HepG2 (cell line): Measurements from ENCODE around the gene C11orf24. TPM values are rescaled to one million over a fixed set of nuclear protein-coding genes. Genes with fewer than 3 reads are reported as not detected.

ENCODE experiments used
- ZNF337 ChIP-seq: sonication (generic); formaldehyde crosslinking; IDR thresholded peaks from 2 replicates; pipeline ENCODE4 v1.5.1; 2020; ENCODE audit warnings: missing genetic modification reagents, low read depth, mild to moderate bottlenecking, borderline replicate concordance
- ZNF713 ChIP-seq: sonication (generic); formaldehyde crosslinking; IDR thresholded peaks from 2 replicates; pipeline ENCODE4 v1.4.0; 2020; ENCODE audit warnings: mild to moderate bottlenecking, missing genetic modification reagents
- polyA plus RNA-seq, 8 experiments: library from polyadenylated mRNA; depleted of rRNA in 3 of 8; stranded (reverse) in 7 of 8; unstranded in 1 of 8; fragments of >200 nt; fragmentation: Illumina TruSeq in 4 of 8; extraction: Trizol in 4 of 8; gene quantifications; 2 replicates each; pipeline versions ENCODE4 v1.2.1 to v1.2.3, GENCODE V29; 2011 to 2016; ENCODE audit warnings: low read depth in 4 of 8, missing spikeins in 1 of 8, mixed read lengths in 1 of 8; ENCODE audit not compliant: insufficient read depth in 1 of 8
- total RNA-seq, 5 experiments: library from RNA; depleted of rRNA; stranded (reverse); fragments of >200 nt; fragmentation: Illumina TruSeq; extraction: Trizol; gene quantifications; 2 replicates each; pipeline ENCODE4 v1.2.3, GENCODE V29; 2016; ENCODE audit warnings: low read depth in 1 of 5
- TF ChIP-seq, protein P1 (sequence below): sonication (generic); formaldehyde crosslinking; IDR thresholded peaks from 2 replicates; pipeline ENCODE4 v1.4.0; 2020; ENCODE audit warnings: mild to moderate bottlenecking, missing genetic modification reagents
- TF ChIP-seq, protein P2 (sequence below): sonication (generic); formaldehyde crosslinking; IDR thresholded peaks from 2 replicates; pipeline ENCODE4 v1.5.1; 2020; ENCODE audit warnings: missing genetic modification reagents, mild to moderate bottlenecking, borderline replicate concordance
- TF ChIP-seq, protein P3 (sequence below): sonication (generic); formaldehyde crosslinking; IDR thresholded peaks from 2 replicates; pipeline ENCODE4 v1.4.0; 2020; ENCODE audit warnings: low read depth, missing genetic modification reagents
- TF ChIP-seq, protein P4 (sequence below): sonication (generic); formaldehyde crosslinking; IDR thresholded peaks from 2 replicates; pipeline ENCODE4 v1.4.0; 2020; ENCODE audit warnings: missing genetic modification reagents, borderline replicate concordance

Gene C11orf24
- total and polyA plus RNA-seq, 2 of the 13 experiments (the other 11 are each of a cell fraction or from before 2014, with no cell fraction given): 52.9 to 55.5 TPM

DNA sequence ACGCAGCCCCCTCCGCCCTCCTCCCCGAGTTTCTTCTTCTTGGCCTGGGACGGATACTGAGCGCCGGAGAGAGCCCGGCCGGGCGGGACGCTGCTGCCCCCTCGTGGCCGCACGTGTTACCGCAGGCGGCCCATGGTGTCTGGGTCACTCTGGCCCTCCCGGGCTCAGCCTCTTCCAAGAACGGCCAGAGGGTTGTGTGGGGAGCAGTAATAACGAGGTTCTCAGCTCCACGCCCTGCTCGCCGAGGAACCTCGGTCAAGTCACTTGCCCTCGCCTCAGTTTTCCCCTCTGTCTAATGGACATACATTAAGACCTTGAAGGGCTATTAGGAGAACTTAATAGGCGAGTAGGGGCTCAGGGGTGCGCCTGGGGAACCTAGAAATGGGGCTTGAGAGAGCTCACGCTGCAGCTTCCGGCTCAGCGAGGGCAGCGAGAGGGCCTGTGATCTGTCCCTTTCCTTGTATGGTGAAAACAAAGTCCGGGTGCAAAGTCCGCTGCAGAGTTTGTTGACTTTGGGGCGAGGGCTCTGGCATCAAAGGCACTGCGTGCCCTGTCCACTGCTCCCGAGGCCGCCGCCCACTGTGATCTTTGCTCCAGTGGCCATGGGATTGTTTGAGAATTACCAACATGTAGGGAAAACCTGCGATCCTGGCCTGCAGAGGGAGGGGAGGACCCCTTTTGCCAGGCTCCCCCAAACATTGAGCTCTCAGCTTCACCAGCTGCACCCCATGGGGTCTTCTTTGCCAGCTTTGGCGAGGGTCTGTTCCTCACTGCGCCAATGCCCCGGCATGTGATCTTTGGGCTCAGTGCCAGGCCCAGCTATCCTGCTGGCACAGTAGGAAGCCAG is 26.3 kb upstream of the C11orf24 start (continued):
- TF ChIP-seq, protein P1, sequence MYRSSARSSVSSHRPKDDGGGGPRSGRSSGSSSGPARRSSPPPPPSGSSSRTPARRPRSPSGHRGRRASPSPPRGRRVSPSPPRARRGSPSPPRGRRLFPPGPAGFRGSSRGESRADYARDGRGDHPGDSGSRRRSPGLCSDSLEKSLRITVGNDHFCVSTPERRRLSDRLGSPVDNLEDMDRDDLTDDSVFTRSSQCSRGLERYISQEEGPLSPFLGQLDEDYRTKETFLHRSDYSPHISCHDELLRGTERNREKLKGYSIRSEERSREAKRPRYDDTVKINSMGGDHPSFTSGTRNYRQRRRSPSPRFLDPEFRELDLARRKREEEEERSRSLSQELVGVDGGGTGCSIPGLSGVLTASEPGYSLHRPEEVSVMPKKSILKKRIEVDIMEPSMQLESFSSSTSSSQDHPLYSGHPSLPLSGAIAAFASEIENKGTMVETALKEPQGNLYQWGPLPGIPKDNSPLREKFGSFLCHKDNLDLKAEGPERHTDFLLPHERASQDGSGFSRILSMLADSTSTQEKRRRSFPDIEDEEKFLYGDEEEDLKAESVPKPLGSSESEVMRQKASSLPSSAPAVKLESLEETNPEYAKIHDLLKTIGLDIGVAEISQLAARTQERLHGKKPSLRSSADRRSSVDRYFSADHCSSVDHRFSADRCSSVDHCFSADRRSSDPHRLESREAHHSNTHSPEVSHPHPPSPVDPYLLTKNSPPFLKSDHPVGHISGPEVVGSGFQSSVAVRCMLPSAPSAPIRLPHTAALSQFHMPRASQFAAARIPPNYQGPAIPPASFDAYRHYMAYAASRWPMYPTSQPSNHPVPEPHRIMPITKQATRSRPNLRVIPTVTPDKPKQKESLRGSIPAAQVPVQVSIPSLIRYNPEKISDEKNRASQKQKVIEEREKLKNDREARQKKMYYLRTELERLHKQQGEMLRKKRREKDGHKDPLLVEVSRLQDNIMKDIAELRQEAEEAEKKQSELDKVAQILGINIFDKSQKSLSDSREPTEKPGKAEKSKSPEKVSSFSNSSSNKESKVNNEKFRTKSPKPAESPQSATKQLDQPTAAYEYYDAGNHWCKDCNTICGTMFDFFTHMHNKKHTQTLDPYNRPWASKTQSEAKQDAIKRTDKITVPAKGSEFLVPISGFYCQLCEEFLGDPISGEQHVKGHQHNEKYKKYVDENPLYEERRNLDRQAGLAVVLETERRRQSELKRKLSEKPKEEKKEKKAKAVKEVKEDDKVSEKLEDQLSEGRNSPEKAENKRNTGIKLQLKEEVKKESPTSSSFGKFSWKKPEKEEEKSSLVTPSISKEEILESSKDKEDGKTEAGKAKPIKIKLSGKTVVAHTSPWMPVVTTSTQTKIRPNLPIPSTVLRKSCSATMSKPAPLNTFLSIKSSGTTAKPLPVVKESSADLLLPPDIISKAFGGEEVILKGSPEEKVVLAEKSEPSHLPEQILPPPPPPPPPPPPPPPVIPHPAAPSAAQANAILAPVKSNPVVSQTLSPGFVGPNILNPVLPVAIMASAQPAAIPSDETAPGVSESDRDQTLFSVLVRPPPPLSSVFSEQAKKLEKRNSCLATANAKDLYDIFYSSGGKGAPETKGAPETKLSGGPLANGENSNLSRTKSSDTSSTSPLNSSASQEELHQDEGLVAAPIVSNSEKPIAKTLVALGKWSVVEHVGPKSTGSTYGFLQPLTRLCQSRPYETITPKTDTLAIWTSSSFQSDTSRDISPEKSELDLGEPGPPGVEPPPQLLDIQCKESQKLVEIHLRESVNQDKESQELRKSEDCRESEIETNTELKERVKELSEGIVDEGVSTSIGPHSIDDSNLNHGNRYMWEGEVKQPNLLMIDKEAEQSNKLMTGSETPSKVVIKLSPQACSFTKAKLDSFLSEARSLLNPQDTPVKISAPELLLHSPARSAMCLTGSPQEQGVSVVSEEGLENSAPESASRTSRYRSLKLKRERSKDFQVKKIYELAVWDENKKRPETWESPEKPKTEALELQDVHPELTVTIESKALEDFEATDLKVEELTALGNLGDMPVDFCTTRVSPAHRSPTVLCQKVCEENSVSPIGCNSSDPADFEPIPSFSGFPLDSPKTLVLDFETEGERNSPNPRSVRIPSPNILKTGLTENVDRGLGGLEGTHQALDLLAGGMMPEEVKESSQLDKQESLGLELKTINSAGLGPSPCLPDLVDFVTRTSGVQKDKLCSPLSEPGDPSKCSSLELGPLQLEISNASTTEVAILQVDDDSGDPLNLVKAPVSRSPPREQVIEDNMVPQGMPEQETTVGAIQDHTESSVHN (CRISPR knock-in tag): peak; percentile 60
- peak; percentile 89 for TF ChIP-seq ZNF337
- TF ChIP-seq, protein P2, sequence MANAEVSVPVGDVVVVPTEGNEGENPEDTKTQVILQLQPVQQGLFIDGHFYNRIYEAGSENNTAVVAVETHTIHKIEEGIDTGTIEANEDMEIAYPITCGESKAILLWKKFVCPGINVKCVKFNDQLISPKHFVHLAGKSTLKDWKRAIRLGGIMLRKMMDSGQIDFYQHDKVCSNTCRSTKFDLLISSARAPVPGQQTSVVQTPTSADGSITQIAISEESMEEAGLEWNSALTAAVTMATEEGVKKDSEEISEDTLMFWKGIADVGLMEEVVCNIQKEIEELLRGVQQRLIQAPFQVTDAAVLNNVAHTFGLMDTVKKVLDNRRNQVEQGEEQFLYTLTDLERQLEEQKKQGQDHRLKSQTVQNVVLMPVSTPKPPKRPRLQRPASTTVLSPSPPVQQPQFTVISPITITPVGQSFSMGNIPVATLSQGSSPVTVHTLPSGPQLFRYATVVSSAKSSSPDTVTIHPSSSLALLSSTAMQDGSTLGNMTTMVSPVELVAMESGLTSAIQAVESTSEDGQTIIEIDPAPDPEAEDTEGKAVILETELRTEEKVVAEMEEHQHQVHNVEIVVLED: peak; percentile 70; the same call in 1 of the 2 replicates
- TF ChIP-seq, protein P3, sequence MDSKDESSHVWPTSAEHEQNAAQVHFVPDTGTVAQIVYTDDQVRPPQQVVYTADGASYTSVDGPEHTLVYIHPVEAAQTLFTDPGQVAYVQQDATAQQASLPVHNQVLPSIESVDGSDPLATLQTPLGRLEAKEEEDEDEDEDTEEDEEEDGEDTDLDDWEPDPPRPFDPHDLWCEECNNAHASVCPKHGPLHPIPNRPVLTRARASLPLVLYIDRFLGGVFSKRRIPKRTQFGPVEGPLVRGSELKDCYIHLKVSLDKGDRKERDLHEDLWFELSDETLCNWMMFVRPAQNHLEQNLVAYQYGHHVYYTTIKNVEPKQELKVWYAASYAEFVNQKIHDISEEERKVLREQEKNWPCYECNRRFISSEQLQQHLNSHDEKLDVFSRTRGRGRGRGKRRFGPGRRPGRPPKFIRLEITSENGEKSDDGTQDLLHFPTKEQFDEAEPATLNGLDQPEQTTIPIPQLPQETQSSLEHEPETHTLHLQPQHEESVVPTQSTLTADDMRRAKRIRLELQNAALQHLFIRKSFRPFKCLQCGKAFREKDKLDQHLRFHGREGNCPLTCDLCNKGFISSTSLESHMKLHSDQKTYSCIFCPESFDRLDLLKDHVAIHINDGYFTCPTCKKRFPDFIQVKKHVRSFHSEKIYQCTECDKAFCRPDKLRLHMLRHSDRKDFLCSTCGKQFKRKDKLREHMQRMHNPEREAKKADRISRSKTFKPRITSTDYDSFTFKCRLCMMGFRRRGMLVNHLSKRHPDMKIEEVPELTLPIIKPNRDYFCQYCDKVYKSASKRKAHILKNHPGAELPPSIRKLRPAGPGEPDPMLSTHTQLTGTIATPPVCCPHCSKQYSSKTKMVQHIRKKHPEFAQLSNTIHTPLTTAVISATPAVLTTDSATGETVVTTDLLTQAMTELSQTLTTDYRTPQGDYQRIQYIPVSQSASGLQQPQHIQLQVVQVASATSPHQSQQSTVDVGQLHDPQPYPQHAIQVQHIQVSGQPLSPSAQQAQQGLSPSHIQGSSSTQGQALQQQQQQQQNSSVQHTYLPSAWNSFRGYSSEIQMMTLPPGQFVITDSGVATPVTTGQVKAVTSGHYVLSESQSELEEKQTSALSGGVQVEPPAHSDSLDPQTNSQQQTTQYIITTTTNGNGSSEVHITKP (CRISPR knock-in tag): no peak
- TF ChIP-seq, protein P4, sequence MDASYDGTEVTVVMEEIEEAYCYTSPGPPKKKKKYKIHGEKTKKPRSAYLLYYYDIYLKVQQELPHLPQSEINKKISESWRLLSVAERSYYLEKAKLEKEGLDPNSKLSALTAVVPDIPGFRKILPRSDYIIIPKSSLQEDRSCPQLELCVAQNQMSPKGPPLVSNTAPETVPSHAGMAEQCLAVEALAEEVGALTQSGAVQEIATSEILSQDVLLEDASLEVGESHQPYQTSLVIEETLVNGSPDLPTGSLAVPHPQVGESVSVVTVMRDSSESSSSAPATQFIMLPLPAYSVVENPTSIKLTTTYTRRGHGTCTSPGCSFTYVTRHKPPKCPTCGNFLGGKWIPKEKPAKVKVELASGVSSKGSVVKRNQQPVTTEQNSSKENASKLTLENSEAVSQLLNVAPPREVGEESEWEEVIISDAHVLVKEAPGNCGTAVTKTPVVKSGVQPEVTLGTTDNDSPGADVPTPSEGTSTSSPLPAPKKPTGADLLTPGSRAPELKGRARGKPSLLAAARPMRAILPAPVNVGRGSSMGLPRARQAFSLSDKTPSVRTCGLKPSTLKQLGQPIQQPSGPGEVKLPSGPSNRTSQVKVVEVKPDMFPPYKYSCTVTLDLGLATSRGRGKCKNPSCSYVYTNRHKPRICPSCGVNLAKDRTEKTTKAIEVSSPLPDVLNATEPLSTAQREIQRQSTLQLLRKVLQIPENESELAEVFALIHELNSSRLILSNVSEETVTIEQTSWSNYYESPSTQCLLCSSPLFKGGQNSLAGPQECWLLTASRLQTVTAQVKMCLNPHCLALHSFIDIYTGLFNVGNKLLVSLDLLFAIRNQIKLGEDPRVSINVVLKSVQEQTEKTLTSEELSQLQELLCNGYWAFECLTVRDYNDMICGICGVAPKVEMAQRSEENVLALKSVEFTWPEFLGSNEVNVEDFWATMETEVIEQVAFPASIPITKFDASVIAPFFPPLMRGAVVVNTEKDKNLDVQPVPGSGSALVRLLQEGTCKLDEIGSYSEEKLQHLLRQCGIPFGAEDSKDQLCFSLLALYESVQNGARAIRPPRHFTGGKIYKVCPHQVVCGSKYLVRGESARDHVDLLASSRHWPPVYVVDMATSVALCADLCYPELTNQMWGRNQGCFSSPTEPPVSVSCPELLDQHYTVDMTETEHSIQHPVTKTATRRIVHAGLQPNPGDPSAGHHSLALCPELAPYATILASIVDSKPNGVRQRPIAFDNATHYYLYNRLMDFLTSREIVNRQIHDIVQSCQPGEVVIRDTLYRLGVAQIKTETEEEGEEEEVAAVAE (CRISPR knock-in tag): 0 out of 2 replicates have a peak, but pooled peaks have one; percentile 6
- TF ChIP-seq ZNF713 (CRISPR knock-in tag): no peak
